Panc1 (cell line): ENCODE results near the gene LRMDA.

Source experiments
- CTCF ChIP-seq: fragments of 450-650 bp; IDR thresholded peaks from 2 replicates; pipeline ENCODE4 v1.5.1; 2017; ENCODE audit warnings: mild to moderate bottlenecking
- POLR2AphosphoS5 ChIP-seq: IDR thresholded peaks from 2 replicates; pipeline ENCODE4 v1.6.1; 2012; ENCODE audit warnings: mild to moderate bottlenecking, low read depth, low read length, moderate library complexity
- REST ChIP-seq, 2 experiments: IDR thresholded peaks; 2 replicates each; pipeline ENCODE4 v1.6.1; 2011 to 2012; ENCODE audit warnings: low read depth in 2 of 2, control low read depth in 1 of 2, low read length in 1 of 2, mild to moderate bottlenecking in 1 of 2, moderate library complexity in 1 of 2; ENCODE audit not compliant: insufficient read depth in 1 of 2
- SIN3A ChIP-seq: IDR thresholded peaks from 2 replicates; pipeline ENCODE4 v1.6.1; 2012; ENCODE audit warnings: low read depth, mild to moderate bottlenecking, low read length, moderate library complexity, borderline replicate concordance; ENCODE audit not compliant: insufficient read depth
- TCF7L2 ChIP-seq: IDR thresholded peaks from 2 replicates; pipeline ENCODE4 v1.6.1; 2011; ENCODE audit warnings: mild to moderate bottlenecking, low read depth, low read length, inconsistent platforms

- TF ChIP-seq POLR2AphosphoS5: no peak
- no peak for TF ChIP-seq CTCF
- TF ChIP-seq REST (IDR thresholded peaks at IDR 0.05; ENCODE audit: insufficient read depth in 1 of 2, low read depth in 2 of 2, low read length in 1 of 2): no peak
- TF ChIP-seq SIN3A: no peak
- TF ChIP-seq TCF7L2: no peak
Observed at GRCh38 chr10:76393875-76394706, 962.7 kb downstream of the LRMDA start.
